ENCODE results near the gene ZFP3.
"Not testable (repeated sequence)": the region's sequence is repeated elsewhere in the genome, so short reads cannot be mapped to it uniquely, and the experiment has no call there.

The ZFP3 gene

GRCh38 chr17:5124896-5125295 lies 46.6 kb downstream of the ZFP3 start:
- not testable (repeated sequence) for DNase-seq (ENCODE audit: low spot score)

GRCh38 chr17:5126719-5127488 lies 48.6 kb downstream of the ZFP3 start:
- no peak for DNase-seq (ENCODE audit: low spot score)

GRCh38 chr17:5127910-5128309 lies 49.6 kb downstream of the ZFP3 start:
- DNase-seq (ENCODE audit: low spot score): no peak

- DNase-seq (ENCODE audit: low spot score): not testable (repeated sequence)
These were observed 50.1 kb downstream of the ZFP3 start for GRCh38 chr17:5128387-5128786.

GRCh38 chr17:5128905-5129535 lies 50.8 kb downstream of the ZFP3 start:
- DNase-seq (ENCODE audit: low spot score): no peak

GRCh38 chr17:5129770-5130169 lies 51.5 kb downstream of the ZFP3 start:
- not testable (repeated sequence) for DNase-seq (ENCODE audit: low spot score)

- not testable (repeated sequence) for DNase-seq (ENCODE audit: low spot score)
These were observed 52.0 kb downstream of the ZFP3 start for GRCh38 chr17:5130261-5130660.

GRCh38 chr17:5130687-5131086 lies 52.4 kb downstream of the ZFP3 start:
- DNase-seq (ENCODE audit: low spot score): not testable (repeated sequence)

- DNase-seq (ENCODE audit: low spot score): no peak
These were observed 53.0 kb downstream of the ZFP3 start for GRCh38 chr17:5131146-5131715.

- not testable (repeated sequence) for DNase-seq (ENCODE audit: low spot score)
These were observed 53.7 kb downstream of the ZFP3 start for GRCh38 chr17:5131799-5132502.

GRCh38 chr17:5132503-5133225 lies 54.4 kb downstream of the ZFP3 start:
- not testable (repeated sequence) for DNase-seq (ENCODE audit: low spot score)

GRCh38 chr17:5133311-5133710 lies 55.0 kb downstream of the ZFP3 start:
- DNase-seq (ENCODE audit: low spot score): no peak

- not testable (repeated sequence) for DNase-seq (ENCODE audit: low spot score)
These were observed 55.7 kb downstream of the ZFP3 start for GRCh38 chr17:5133961-5134360.

- DNase-seq (ENCODE audit: low spot score): not testable (repeated sequence)
These were observed 56.3 kb downstream of the ZFP3 start for GRCh38 chr17:5134571-5134970.

GRCh38 chr17:5135131-5135712 lies 57.0 kb downstream of the ZFP3 start:
- peak; percentile 41 for DNase-seq (ENCODE audit: low spot score)

GRCh38 chr17:5135726-5136579 lies 57.7 kb downstream of the ZFP3 start:
- no peak for DNase-seq (ENCODE audit: low spot score)

GRCh38 chr17:5136580-5137412 lies 58.5 kb downstream of the ZFP3 start:
- not testable (repeated sequence) for DNase-seq (ENCODE audit: low spot score)

- not testable (repeated sequence) for DNase-seq (ENCODE audit: low spot score)
These were observed 59.4 kb downstream of the ZFP3 start for GRCh38 chr17:5137511-5138197.

- not testable (repeated sequence) for DNase-seq (ENCODE audit: low spot score)
These were observed 59.9 kb downstream of the ZFP3 start for GRCh38 chr17:5138198-5138544.

All from putamen (tissue), 1 donor.